Measurements from ENCODE around the gene CDC42BPA.
"Not testable (repeated sequence)": the region's sequence is repeated elsewhere in the genome, so short reads cannot be mapped to it uniquely, and the experiment has no call there.

CDC42BPA gene

GRCh38 chr1:227125929-227126545 lies 192.3 kb downstream of the CDC42BPA start:
- DNase-seq (ENCODE audit: low spot score), result no peak

GRCh38 chr1:227124473-227124872 lies 193.8 kb downstream of the CDC42BPA start:
- no peak for DNase-seq (ENCODE audit: low spot score)

GRCh38 chr1:227120826-227121225 lies 197.5 kb downstream of the CDC42BPA start:
- no peak for DNase-seq (ENCODE audit: low spot score)

GRCh38 chr1:227112538-227112937 lies 205.8 kb downstream of the CDC42BPA start:
- no peak for DNase-seq (ENCODE audit: low spot score)

GRCh38 chr1:227111782-227112181 lies 206.5 kb downstream of the CDC42BPA start:
- DNase-seq (ENCODE audit: low spot score), result no peak

- not testable (repeated sequence) for DNase-seq (ENCODE audit: low spot score)
Measured at GRCh38 chr1:227105291-227105690, 213.0 kb downstream of the CDC42BPA start.

GRCh38 chr1:227102056-227102455 lies 216.2 kb downstream of the CDC42BPA start:
- DNase-seq (ENCODE audit: low spot score), result no peak

- DNase-seq (ENCODE audit: low spot score), result no peak
Measured at GRCh38 chr1:227094249-227094966, 223.9 kb downstream of the CDC42BPA start.

GRCh38 chr1:227093309-227093708 lies 225.0 kb downstream of the CDC42BPA start:
- no peak for DNase-seq (ENCODE audit: low spot score)

- DNase-seq (ENCODE audit: low spot score), result no peak
Measured at GRCh38 chr1:227092069-227092468, 226.2 kb downstream of the CDC42BPA start.

GRCh38 chr1:227086636-227087035 lies 231.7 kb downstream of the CDC42BPA start:
- no peak for DNase-seq (ENCODE audit: low spot score)

GRCh38 chr1:227082999-227083746 lies 235.1 kb downstream of the CDC42BPA start:
- no peak for DNase-seq (ENCODE audit: low spot score)

- DNase-seq (ENCODE audit: low spot score), result no peak
Measured at GRCh38 chr1:227077783-227078182, 240.5 kb downstream of the CDC42BPA start.

- DNase-seq (ENCODE audit: low spot score), result no peak
Measured at GRCh38 chr1:227073786-227074185, 244.5 kb downstream of the CDC42BPA start.

- DNase-seq (ENCODE audit: low spot score), result no peak
Measured at GRCh38 chr1:227072991-227073390, 245.3 kb downstream of the CDC42BPA start.

GRCh38 chr1:227071895-227072587 lies 246.3 kb downstream of the CDC42BPA start:
- no peak for DNase-seq (ENCODE audit: low spot score)

GRCh38 chr1:227070638-227071285 lies 247.5 kb downstream of the CDC42BPA start:
- DNase-seq (ENCODE audit: low spot score), result no peak

GRCh38 chr1:227069490-227069889 lies 248.8 kb downstream of the CDC42BPA start:
- DNase-seq (ENCODE audit: low spot score), result no peak

GRCh38 chr1:227068883-227069282 lies 249.4 kb downstream of the CDC42BPA start:
- no peak for DNase-seq (ENCODE audit: low spot score)

- no peak for DNase-seq (ENCODE audit: low spot score)
Measured at GRCh38 chr1:227066999-227067398, 251.3 kb downstream of the CDC42BPA start.

- DNase-seq (ENCODE audit: low spot score), result no peak
Measured at GRCh38 chr1:227065311-227065710, 253.0 kb downstream of the CDC42BPA start.

- no peak for DNase-seq (ENCODE audit: low spot score)
Measured at GRCh38 chr1:227062306-227062705, 256.0 kb downstream of the CDC42BPA start.

Measured in HuH-7.5 (cell line).